ENCODE data around the gene C1orf116. TPM values are rescaled to one million over a fixed set of nuclear protein-coding genes. Genes with fewer than 3 reads are reported as not detected.

The C1orf116 gene
- polyA plus RNA-seq, 1 donor (not counting 4 experiments of a cell fraction or from before 2014, with no cell fraction given), result 69.2 TPM

DNA sequence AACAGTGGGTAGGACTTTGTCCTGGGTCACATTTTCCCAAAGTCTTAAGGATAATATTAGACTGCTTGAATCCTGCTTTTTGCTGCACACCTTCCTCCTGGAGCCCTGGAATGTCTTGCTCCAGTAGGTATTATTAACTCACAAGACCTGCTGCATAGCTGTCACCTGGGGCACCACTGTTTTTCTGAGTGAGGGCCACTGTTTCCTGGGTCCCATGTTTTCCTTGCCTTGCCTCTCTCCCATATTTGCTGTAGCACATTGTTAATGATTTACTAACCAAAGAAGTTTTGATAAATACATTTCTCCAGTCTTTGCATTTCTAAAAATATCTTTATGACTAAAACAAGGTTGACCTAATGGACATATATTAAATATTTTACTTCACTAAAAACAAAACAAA is 39.8 kb downstream of the C1orf116 start:
- no peak overlapping the region for H3K4me2 ChIP-seq (ENCODE audit: control insufficient read depth, extremely low read depth, insufficient read depth, low read depth, low read length)
- DNase-seq (ENCODE audit: low read depth, low spot score), result no peak
- no peak overlapping the region for H2AFZ ChIP-seq (ENCODE audit: control insufficient read depth, low read length)
- H4K20me1 ChIP-seq (ENCODE audit: control insufficient read depth, extremely low read depth, insufficient read depth, low read length), result no peaks in the 10 kb centered on the region
- H3K9ac ChIP-seq (ENCODE audit: control insufficient read depth, extremely low read depth, insufficient read depth, low read length), result no peak overlapping the region
- no peak overlapping the region for H3K4me3 ChIP-seq (ENCODE audit: control insufficient read depth in 2 of 3, extremely low read depth in 1 of 3, insufficient read depth in 2 of 3, low read depth in 1 of 3, low read length in 3 of 3)
- H3K9me1 ChIP-seq (ENCODE audit: control insufficient read depth, extremely low read depth, insufficient read depth, low read length), result no peaks in the 10 kb centered on the region
- TF ChIP-seq, protein P1, sequence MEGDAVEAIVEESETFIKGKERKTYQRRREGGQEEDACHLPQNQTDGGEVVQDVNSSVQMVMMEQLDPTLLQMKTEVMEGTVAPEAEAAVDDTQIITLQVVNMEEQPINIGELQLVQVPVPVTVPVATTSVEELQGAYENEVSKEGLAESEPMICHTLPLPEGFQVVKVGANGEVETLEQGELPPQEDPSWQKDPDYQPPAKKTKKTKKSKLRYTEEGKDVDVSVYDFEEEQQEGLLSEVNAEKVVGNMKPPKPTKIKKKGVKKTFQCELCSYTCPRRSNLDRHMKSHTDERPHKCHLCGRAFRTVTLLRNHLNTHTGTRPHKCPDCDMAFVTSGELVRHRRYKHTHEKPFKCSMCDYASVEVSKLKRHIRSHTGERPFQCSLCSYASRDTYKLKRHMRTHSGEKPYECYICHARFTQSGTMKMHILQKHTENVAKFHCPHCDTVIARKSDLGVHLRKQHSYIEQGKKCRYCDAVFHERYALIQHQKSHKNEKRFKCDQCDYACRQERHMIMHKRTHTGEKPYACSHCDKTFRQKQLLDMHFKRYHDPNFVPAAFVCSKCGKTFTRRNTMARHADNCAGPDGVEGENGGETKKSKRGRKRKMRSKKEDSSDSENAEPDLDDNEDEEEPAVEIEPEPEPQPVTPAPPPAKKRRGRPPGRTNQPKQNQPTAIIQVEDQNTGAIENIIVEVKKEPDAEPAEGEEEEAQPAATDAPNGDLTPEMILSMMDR (optimal IDR thresholded peaks at IDR 0.05 in 1 of 3, IDR thresholded peaks at IDR 0.05 in 1 of 3, conservative IDR thresholded peaks at IDR 0.05 in 1 of 3; ENCODE audit: extremely low read depth in 1 of 3, insufficient read depth in 2 of 3, low read length in 3 of 3), result no peak
- no peak for TF ChIP-seq EZH2 (IDR thresholded peaks at IDR 0.05; ENCODE audit: low read length)
- H3K9me3 ChIP-seq (ENCODE audit: control insufficient read depth, low read depth, low read length), result no peaks in the 10 kb centered on the region
- no peaks in the 10 kb centered on the region for H3K79me2 ChIP-seq (ENCODE audit: control insufficient read depth, insufficient read depth, low read length)
- dilution Hi-C loops (cut with MboI; ENCODE audit: extremely low pct_ligation_motif_present, low sequenced_read_pairs), result loop anchor here (25.0 kb wide), 1 partner anchor 230 kb away; the partner anchor contains the start of genes IL10 and IL19
- no peak for FAIRE-seq
- H3K36me3 ChIP-seq (ENCODE audit: control insufficient read depth in 2 of 2, extremely low read depth in 1 of 2, insufficient read depth in 2 of 2, low read length in 2 of 2), result no peaks in the 10 kb centered on the region
- H3K27me3 ChIP-seq (ENCODE audit: control insufficient read depth, extremely low read depth, insufficient read depth, low read length), result no peaks in the 10 kb centered on the region
- no peak overlapping the region for H3K27ac ChIP-seq (ENCODE audit: control insufficient read depth, insufficient read depth, low read length)
- H3K4me1 ChIP-seq (ENCODE audit: control insufficient read depth, extremely low read depth, insufficient read depth, low read length), result peaks cover 3% of the 10 kb centered on the region

DNA sequence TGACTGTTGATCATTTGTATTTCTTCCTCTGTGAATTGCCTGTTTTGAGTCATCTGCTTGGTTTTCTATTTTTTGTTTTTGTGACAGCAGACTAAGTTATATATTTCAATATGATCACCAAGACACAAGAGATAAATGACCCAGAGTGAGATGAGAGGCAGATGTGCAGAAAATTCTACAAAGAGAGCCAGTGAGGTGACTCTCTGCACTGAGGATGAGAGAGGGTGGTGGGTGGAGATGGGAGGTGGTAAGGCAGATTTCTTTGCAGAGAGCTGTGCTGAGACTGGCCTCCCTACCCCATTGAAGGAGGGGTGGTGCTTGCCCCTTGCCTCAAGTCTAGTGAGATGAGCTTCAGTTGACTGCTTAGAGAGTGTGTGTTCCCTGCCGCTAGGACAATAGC is 44.7 kb downstream of the C1orf116 start:
- no peak for FAIRE-seq
- H4K20me1 ChIP-seq (ENCODE audit: control insufficient read depth, extremely low read depth, insufficient read depth, low read length), result no peaks in the 10 kb centered on the region
- H3K79me2 ChIP-seq (ENCODE audit: control insufficient read depth, insufficient read depth, low read length), result no peaks in the 10 kb centered on the region
- no peaks in the 10 kb centered on the region for H3K9me1 ChIP-seq (ENCODE audit: control insufficient read depth, extremely low read depth, insufficient read depth, low read length)
- no peak overlapping the region for H3K9ac ChIP-seq (ENCODE audit: control insufficient read depth, extremely low read depth, insufficient read depth, low read length)
- no peak overlapping the region for H3K4me2 ChIP-seq (ENCODE audit: control insufficient read depth, extremely low read depth, insufficient read depth, low read depth, low read length)
- H3K9me3 ChIP-seq (ENCODE audit: control insufficient read depth, low read depth, low read length), result no peaks in the 10 kb centered on the region
- H3K36me3 ChIP-seq (ENCODE audit: control insufficient read depth in 2 of 2, extremely low read depth in 1 of 2, insufficient read depth in 2 of 2, low read length in 2 of 2), result no peaks in the 10 kb centered on the region
- H3K27me3 ChIP-seq (ENCODE audit: control insufficient read depth, extremely low read depth, insufficient read depth, low read length), result no peaks in the 10 kb centered on the region
- H3K27ac ChIP-seq (ENCODE audit: control insufficient read depth, insufficient read depth, low read length), result no peak overlapping the region
- no peak for DNase-seq (ENCODE audit: low read depth, low spot score)
- dilution Hi-C loops (cut with MboI; ENCODE audit: extremely low pct_ligation_motif_present, low sequenced_read_pairs), result loop anchor here (10.0 to 25.0 kb wide), 2 partner anchors 63 to 226 kb away; partner anchors contain the start of genes FCMR, IL10 and IL19
- no peak overlapping the region for H3K4me3 ChIP-seq (ENCODE audit: control insufficient read depth in 2 of 3, extremely low read depth in 1 of 3, insufficient read depth in 2 of 3, low read depth in 1 of 3, low read length in 3 of 3)
- no peak overlapping the region for H2AFZ ChIP-seq (ENCODE audit: control insufficient read depth, low read length)
- TF ChIP-seq EZH2 (IDR thresholded peaks at IDR 0.05; ENCODE audit: low read length), result no peak
- TF ChIP-seq, protein P1 (optimal IDR thresholded peaks at IDR 0.05 in 1 of 3, IDR thresholded peaks at IDR 0.05 in 1 of 3, conservative IDR thresholded peaks at IDR 0.05 in 1 of 3; ENCODE audit: extremely low read depth in 1 of 3, insufficient read depth in 2 of 3, low read length in 3 of 3), result no peak
- no peaks in the 10 kb centered on the region for H3K4me1 ChIP-seq (ENCODE audit: control insufficient read depth, extremely low read depth, insufficient read depth, low read length)
